ENCODE results near the gene KNSTRN. TPM values are rescaled to one million over a fixed set of nuclear protein-coding genes. Genes with fewer than 3 reads are reported as not detected.

The KNSTRN gene
- total and polyA plus RNA-seq, 8 donors: 2.2 to 8.4 (median 3.5) TPM

GRCh38 chr15:40443255-40443654 is 60.7 kb downstream of the KNSTRN start:
- intact Hi-C loops (cut with DNase I): no loop called here
- Histone ChIP-seq H3K4me3 (no peak overlapping the region), H3K27ac (no peak overlapping the region), H3K36me3 (no peaks in the 10 kb centered on the region), H3K27me3 (no peaks in the 10 kb centered on the region), H3K9me3 (no peaks in the 10 kb centered on the region), H3K4me1 (peaks cover 7 to 32% (median 7%) of the 10 kb centered on the region in 3 donors)
- ATAC-seq (no peak), FAIRE-seq (no peak), DNase-seq (no peak)
- no peak for TF ChIP-seq CTCF (IDR thresholded peaks at IDR 0.05)
- WGBS, 2 donors: 49 to 56% methylated on average over 4 of the region's 4 CpGs

GRCh38 chr15:40443846-40444245 is 61.3 kb downstream of the KNSTRN start:
- H3K4me3 ChIP-seq: no peak overlapping the region
- DNase-seq (no peak), ATAC-seq (no peak), FAIRE-seq (no peak)
- no peak for TF ChIP-seq CTCF (IDR thresholded peaks at IDR 0.05)
- H3K27ac ChIP-seq: no peak overlapping the region
- H3K4me1 ChIP-seq: peaks cover 7 to 28% (median 7%) of the 10 kb centered on the region in 3 donors
- intact Hi-C loops (cut with DNase I): no loop called here
- 76 to 79% methylated on average over 3 of the region's 3 CpGs for WGBS, 2 donors
- H3K36me3 ChIP-seq: no peaks in the 10 kb centered on the region
- no peaks in the 10 kb centered on the region for H3K27me3 ChIP-seq
- no peaks in the 10 kb centered on the region for H3K9me3 ChIP-seq

Other genes starting within 250 kb of the KNSTRN start
- gene BUB1B, start 221.7 kb upstream of the KNSTRN start, total RNA-seq: 1 to 10 TPM in 3 of 6 donors, under 1 TPM in 1, not detected in 2; 0.92 to 1.9 (median 1.5) TPM
- gene BUB1B, start 221.7 kb upstream of the KNSTRN start, polyA plus RNA-seq: under 1 TPM; 0.09 to 0.30 TPM
- gene PAK6, start 143.7 kb upstream of the KNSTRN start, total RNA-seq: 1 to 10 TPM; 3.2 to 5.7 (median 4.6) TPM
- 1 to 10 TPM; 4.3 to 6.4 TPM for gene PAK6, start 143.7 kb upstream of the KNSTRN start, polyA plus RNA-seq
- gene ANKRD63, start 99.7 kb upstream of the KNSTRN start, total RNA-seq: not detected
- not detected for gene ANKRD63, start 99.7 kb upstream of the KNSTRN start, polyA plus RNA-seq
- 10 to 100 TPM in 2 of 6 donors, 1 to 10 TPM in 3, under 1 TPM in 1; 0.94 to 23.5 (median 4.1) TPM for gene PLCB2, start 74.8 kb upstream of the KNSTRN start, total RNA-seq
- 1 to 10 TPM; 5.3 to 9.7 TPM for gene PLCB2, start 74.8 kb upstream of the KNSTRN start, polyA plus RNA-seq
- gene INAFM2, start 59.0 kb upstream of the KNSTRN start, total RNA-seq: 10 to 100 TPM in 5 of 6 donors, 1 to 10 TPM in 1; 8.1 to 16.4 (median 11.3) TPM
- gene INAFM2, start 59.0 kb upstream of the KNSTRN start, polyA plus RNA-seq: 10 to 100 TPM in 1 of 2 donors, 1 to 10 TPM in 1; 6.5 to 11.7 TPM
- 10 to 100 TPM; 18.3 to 63.6 (median 29.9) TPM for gene CCDC9B, start 41.8 kb upstream of the KNSTRN start, total RNA-seq
- 10 to 100 TPM; 32.0 to 72.3 TPM for gene CCDC9B, start 41.8 kb upstream of the KNSTRN start, polyA plus RNA-seq
- 1 to 10 TPM in 1 of 6 donors, under 1 TPM in 2, not detected in 3; 0.56 to 1.8 (median 0.78) TPM for gene PHGR1, start 31.7 kb upstream of the KNSTRN start, total RNA-seq
- 10 to 100 TPM; 12.4 to 41.5 TPM for gene PHGR1, start 31.7 kb upstream of the KNSTRN start, polyA plus RNA-seq
- 1 to 10 TPM in 2 of 6 donors, under 1 TPM in 4; 0.14 to 2.0 (median 0.70) TPM for gene DISP2, start 24.5 kb upstream of the KNSTRN start, total RNA-seq
- 1 to 10 TPM; 4.1 TPM for gene DISP2, start 24.5 kb upstream of the KNSTRN start, polyA plus RNA-seq
- 10 to 100 TPM; 23.8 to 41.3 (median 30.1) TPM for gene IVD, start 23.1 kb downstream of the KNSTRN start, total RNA-seq
- 10 to 100 TPM; 26.0 to 38.5 TPM for gene IVD, start 23.1 kb downstream of the KNSTRN start, polyA plus RNA-seq
- gene BAHD1, start 58.2 kb downstream of the KNSTRN start, total RNA-seq: 10 to 100 TPM in 4 of 6 donors, 1 to 10 TPM in 2; 8.0 to 16.3 (median 10.7) TPM
- 10 to 100 TPM in 1 of 2 donors, 1 to 10 TPM in 1; 9.7 to 13.1 TPM for gene BAHD1, start 58.2 kb downstream of the KNSTRN start, polyA plus RNA-seq
- gene CHST14, start 88.3 kb downstream of the KNSTRN start, total RNA-seq: 1 to 10 TPM; 3.1 to 8.9 (median 4.1) TPM
- gene CHST14, start 88.3 kb downstream of the KNSTRN start, polyA plus RNA-seq: 1 to 10 TPM; 4.0 to 6.1 TPM
- 10 to 100 TPM; 13.5 to 22.6 (median 16.1) TPM for gene CCDC32, start 182.3 kb downstream of the KNSTRN start, total RNA-seq
- 10 to 100 TPM; 14.3 to 20.8 TPM for gene CCDC32, start 182.3 kb downstream of the KNSTRN start, polyA plus RNA-seq
- 1 to 10 TPM; 1.9 to 4.3 (median 3.1) TPM for gene RPUSD2, start 186.6 kb downstream of the KNSTRN start, total RNA-seq
- 1 to 10 TPM; 4.4 to 9.7 TPM for gene RPUSD2, start 186.6 kb downstream of the KNSTRN start, polyA plus RNA-seq
- gene KNL1, start 211.5 kb downstream of the KNSTRN start, total RNA-seq: under 1 TPM; 0.04 to 0.90 (median 0.35) TPM
- gene KNL1, start 211.5 kb downstream of the KNSTRN start, polyA plus RNA-seq: under 1 TPM; 0.02 to 0.11 TPM